Measurements from ENCODE around the gene INO80B. TPM values are rescaled to one million over a fixed set of nuclear protein-coding genes. Genes with fewer than 3 reads are reported as not detected.
A peak's percentile ranks its signal among the peaks of the same experiment; 100 is the strongest.

INO80B gene
- 17.5 and 18.5 TPM in 2 replicates for total RNA-seq (2021; fragmentation: NEBNext Ultra II Directional; extraction: Animal tissue kit (Norgen Biotek cat#: 25700))
- polyA plus RNA-seq (2011; rRNA removed), result 3.9 and 8.5 TPM in 2 replicates
- 8.1 TPM for polyA plus RNA-seq (2011; cell fraction: cytosol; rRNA removed)
- polyA plus RNA-seq (2011; cell fraction: nucleus; rRNA removed), result 16.8 TPM
- polyA plus RNA-seq (2012, experiment 1 of 2), result 12.6 to 17.6 TPM (median 15.2 TPM) in 4 replicates
- 17.6 TPM for polyA plus RNA-seq (2012, experiment 2 of 2)
- polyA plus RNA-seq (2013, experiment 1 of 2), result 11.2 TPM
- polyA plus RNA-seq (2013, experiment 2 of 2), result 9.7 TPM
- polyA minus RNA-seq (2011; rRNA and poly(A)+ RNA removed), result 1.6 and 2.9 TPM in 2 replicates
- polyA minus RNA-seq (2011; cell fraction: cytosol; rRNA and poly(A)+ RNA removed), result 2.6 TPM
- polyA minus RNA-seq (2011; cell fraction: nucleus; rRNA and poly(A)+ RNA removed), result 11.1 TPM
- long read RNA-seq, experiment 1, partial matches to known transcripts, result 12 of 13 reads
- long read RNA-seq, experiment 1, other reads (novel, unspliced or antisense), result 0 of 13 reads
- long read RNA-seq, experiment 2, partial matches to known transcripts, result 0 of 1 reads
- long read RNA-seq, experiment 2, other reads (novel, unspliced or antisense), result 1 of 1 reads

DNA sequence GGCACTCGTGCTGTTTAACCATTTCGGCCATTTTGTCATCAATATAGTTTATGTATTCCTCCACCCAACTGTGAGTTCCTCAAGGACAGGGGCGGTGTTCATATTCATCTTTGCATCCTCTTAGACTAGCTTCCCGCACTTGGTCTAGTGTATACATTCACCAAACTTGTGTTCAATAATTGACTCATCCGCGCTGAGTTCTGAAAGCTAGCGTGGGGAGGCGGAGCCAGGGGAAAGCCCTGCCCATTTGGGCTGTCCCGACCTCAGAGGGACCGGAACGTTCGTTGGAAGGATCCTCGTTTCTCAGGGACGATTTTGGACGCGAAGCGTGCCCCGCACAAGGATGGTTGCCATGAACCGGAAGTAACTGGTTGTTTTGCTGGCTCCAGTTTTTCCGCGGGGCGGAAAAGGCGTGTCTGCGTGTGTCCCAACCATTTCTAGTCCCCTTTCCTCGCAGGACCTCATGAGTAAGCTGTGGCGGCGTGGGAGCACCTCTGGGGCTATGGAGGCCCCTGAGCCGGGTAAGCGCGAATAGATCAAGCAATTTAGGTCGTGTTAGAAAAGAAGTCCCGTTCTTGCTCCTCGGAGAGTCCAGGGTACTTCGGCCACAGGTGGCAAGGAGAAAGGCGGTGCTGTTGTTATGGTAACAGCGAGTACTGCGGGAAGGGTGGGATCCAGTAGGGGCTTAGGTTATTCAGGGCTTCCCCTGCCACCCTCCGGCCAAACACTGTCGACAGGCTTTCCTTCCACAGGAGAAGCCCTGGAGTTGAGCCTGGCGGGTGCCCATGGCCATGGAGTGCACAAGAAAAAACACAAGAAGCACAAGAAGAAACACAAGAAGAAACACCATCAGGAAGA, at the start of gene INO80B:
INO80B (plus strand) TSS at position 434 of the 858 bp plus-strand sequence; CDS start at position 464, 30 bp downstream.
- H3K4me3 ChIP-seq (ENCODE audit: extremely low read depth in 1 of 4, insufficient read depth in 2 of 4, low read depth in 3 of 4, low read length in 4 of 4), result peak within 1 kb of the TSS; percentile 64 to 96 (median 83)
- no peaks in the 10 kb centered on the region for H3K27me3 ChIP-seq (replicated peaks in 1 of 4; ENCODE audit: control insufficient read depth in 3 of 4, extremely low read depth in 1 of 4, insufficient read depth in 3 of 4, low read length in 3 of 4)
- no peak within 1 kb of the TSS; the same call in 1 of the 2 replicates for H2BK5ac ChIP-seq (ENCODE audit: low read depth, low read length)
- peak within 1 kb of the TSS; percentile 55 for H3K27ac ChIP-seq (ENCODE audit: low read depth, low read length)
- 3% methylated on average over 40 of the region's 40 CpGs; no CpG with 5 or more reads in 1 of the 2 experiments for WGBS, 2 experiments (ENCODE audit: extremely low coverage in 1 of 2, insufficient coverage in 1 of 2, insufficient read length in 1 of 2, insufficient replicate concordance in 2 of 2, low coverage in 1 of 2, low lambda C conversion rate in 2 of 2, missing lambda C conversion rate in 1 of 2)
- H4K20me1 ChIP-seq (replicated peaks in 1 of 2; ENCODE audit: control insufficient read depth in 1 of 2, insufficient read depth in 2 of 2, low read length in 2 of 2), result no peaks in the 10 kb centered on the region
- no peaks in the 10 kb centered on the region for H3K36me3 ChIP-seq (ENCODE audit: control insufficient read depth in 2 of 4, insufficient read depth in 4 of 4, low read length in 3 of 4)
- peak within 1 kb of the TSS; percentile 61 for H3K4ac ChIP-seq (replicated peaks; ENCODE audit: insufficient read length, low read depth, low read length)
- FAIRE-seq (peak; percentile 71), DNase-seq (ENCODE audit: low read depth in 1 of 2, low spot score in 2 of 2) (peak; percentile 86 to 98)
- peak within 1 kb of the TSS in 3 of 4 experiments; percentile 8 to 52 (median 44); a peak in 5 of 7 replicates for H3K9ac ChIP-seq (replicated peaks in 1 of 4; ENCODE audit: extremely low read depth in 1 of 4, low read depth in 3 of 4, low read length in 3 of 4)
- no peak within 1 kb of the TSS for H4K91ac ChIP-seq (replicated peaks; ENCODE audit: insufficient read length, low read length)
- H3K79me1 ChIP-seq (ENCODE audit: low read depth, low read length), result no peaks in the 10 kb centered on the region; the same call in 1 of the 2 replicates
- CTCF ChIA-PET (ENCODE audit: partially characterized antibody), result interaction anchor here (0.8 to 10.5 kb wide), 14 partner anchors 9 to 133 kb away, joined by 3 to 86 read pairs (median 3); partner anchors contain the start of genes CCDC142, MRPL53 and TTC31
- peak within 1 kb of the TSS; percentile 93 for H2AFZ ChIP-seq (ENCODE audit: low read length)
- H3K9me3 ChIP-seq (ENCODE audit: insufficient read depth in 2 of 2, low read depth in 1 of 2, low read length in 1 of 2), result no peaks in the 10 kb centered on the region
- no peak within 1 kb of the TSS for H3K23ac ChIP-seq (ENCODE audit: insufficient read length)
- H3K14ac ChIP-seq (ENCODE audit: insufficient read length), result no peak within 1 kb of the TSS
- H2BK15ac ChIP-seq (ENCODE audit: low read length), result no peak within 1 kb of the TSS; the same call in 1 of the 2 replicates
- no peak within 1 kb of the TSS for H2BK120ac ChIP-seq (replicated peaks; ENCODE audit: low read depth, low read length)
- H2AK5ac ChIP-seq (ENCODE audit: low read depth, low read length), result no peak within 1 kb of the TSS
- peak within 1 kb of the TSS; percentile 62 to 82 for H3K4me2 ChIP-seq (ENCODE audit: insufficient read depth in 1 of 2, low read depth in 2 of 2, low read length in 2 of 2)
- no peak within 1 kb of the TSS for H3K56ac ChIP-seq (replicated peaks; ENCODE audit: insufficient read length, low read depth, low read length)
- H4K5ac ChIP-seq (ENCODE audit: insufficient read length, low read depth, low read length), result peak within 1 kb of the TSS; percentile 61
- H4K8ac ChIP-seq (ENCODE audit: extremely low read depth, insufficient read depth, low read length), result no peak within 1 kb of the TSS
- peaks cover 0 to 10% (median 2%) of the 10 kb centered on the region in 4 experiments; a peak in 5 of 7 replicates for H3K4me1 ChIP-seq (replicated peaks in 1 of 4; ENCODE audit: control insufficient read depth in 3 of 4, insufficient read depth in 4 of 4, low read length in 3 of 4)
- peaks cover 16% of the 10 kb centered on the region; the same call in 1 of the 2 replicates for H3K23me2 ChIP-seq (ENCODE audit: low read depth, low read length)
- no peak within 1 kb of the TSS for H2BK12ac ChIP-seq (ENCODE audit: low read depth, low read length)
- H3K79me2 ChIP-seq (ENCODE audit: control insufficient read depth in 1 of 2, insufficient read depth in 2 of 2, low read length in 2 of 2), result peaks cover 0 to 9% of the 10 kb centered on the region in 2 experiments; a peak in 1 of 4 replicates
- H2BK20ac ChIP-seq (ENCODE audit: low read length), result no peak within 1 kb of the TSS
- H3K18ac ChIP-seq (ENCODE audit: extremely low read depth, low read length), result peak within 1 kb of the TSS; percentile 49; the same call in 1 of the 2 replicates
- POLR2A ChIA-PET (ENCODE audit: partially characterized antibody), result interaction anchor here (0.8 to 10.5 kb wide), 14 partner anchors 8 to 231 kb away, joined by 3 to 89 read pairs (median 6); partner anchors contain the start of genes C2orf81, CCDC142, MOGS and MRPL53
- TF ChIP-seq POLR2A (IDR thresholded peaks at IDR 0.05; ENCODE audit: control extremely low read depth in 1 of 2, low read depth in 2 of 2, low read length in 2 of 2) (peak in 1 of 2 experiments; percentile 75; a peak in 2 of 3 replicates), PHF8 (conservative IDR thresholded peaks at IDR 0.05; ENCODE audit: low read depth, low read length) (0 out of 2 replicates have a peak, but pooled peaks have one; percentile 30), HDAC6 (IDR thresholded peaks at IDR 0.05; ENCODE audit: low read depth, low read length) (no peak), SIX5 (IDR thresholded peaks at IDR 0.05; ENCODE audit: low read depth, low read length) (peak; percentile 93), EP300 (IDR thresholded peaks at IDR 0.05; ENCODE audit: borderline replicate concordance in 1 of 2, low read depth in 2 of 2, low read length in 2 of 2) (peak in 1 of 2 experiments; percentile 77; a peak in 1 of 3 replicates), RBBP5 (IDR thresholded peaks at IDR 0.05; ENCODE audit: borderline replicate concordance, low read depth, low read length) (peak; percentile 31; the same call in 1 of the 2 replicates), YY1 (IDR thresholded peaks at IDR 0.05; ENCODE audit: low read depth, low read length) (peak; percentile 99)
